M059J (cell line): ENCODE results near the gene MLXIPL. TPM values are rescaled to one million over a fixed set of nuclear protein-coding genes. Genes with fewer than 3 reads are reported as not detected.
"Not testable (repeated sequence)": the region's sequence is repeated elsewhere in the genome, so short reads cannot be mapped to it uniquely, and the experiment has no call there.

Source experiments
- DNase-seq: peaks from one replicate; pipeline ENCODE4 v3.0.0-alpha.2; 2012; ENCODE audit warnings: low read depth
- total RNA-seq: library from RNA; depleted of rRNA; stranded (reverse); fragments of >200 nt; shearing (Covaris generic); gene quantifications from 2 replicates; pipeline ENCODE4 v1.2.3, GENCODE V29; 2014

MLXIPL gene
- total RNA-seq, 1 experiment from 2014 or later = 0.71 TPM

DNA sequence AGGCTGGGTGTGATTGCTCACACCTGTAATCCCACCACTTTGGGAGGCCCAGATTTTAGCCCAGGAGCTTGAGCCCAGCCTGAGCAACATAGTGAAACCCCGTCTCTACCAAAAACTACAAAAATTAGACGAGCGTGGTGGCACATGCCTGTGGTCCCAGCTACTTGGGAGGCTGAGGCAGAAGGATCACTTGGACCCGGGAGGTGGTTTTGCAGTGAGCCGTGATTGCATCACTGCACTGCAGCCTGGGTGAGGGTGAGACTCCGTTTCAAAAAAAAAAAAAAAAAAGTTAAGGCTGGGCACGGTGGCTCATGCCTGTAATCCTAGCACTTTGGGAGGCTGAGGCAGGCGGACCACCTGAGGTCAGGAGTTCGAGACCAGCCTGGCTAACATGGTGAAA is 43.3 kb downstream of the MLXIPL start:
- not testable (repeated sequence) for DNase-seq

DNA sequence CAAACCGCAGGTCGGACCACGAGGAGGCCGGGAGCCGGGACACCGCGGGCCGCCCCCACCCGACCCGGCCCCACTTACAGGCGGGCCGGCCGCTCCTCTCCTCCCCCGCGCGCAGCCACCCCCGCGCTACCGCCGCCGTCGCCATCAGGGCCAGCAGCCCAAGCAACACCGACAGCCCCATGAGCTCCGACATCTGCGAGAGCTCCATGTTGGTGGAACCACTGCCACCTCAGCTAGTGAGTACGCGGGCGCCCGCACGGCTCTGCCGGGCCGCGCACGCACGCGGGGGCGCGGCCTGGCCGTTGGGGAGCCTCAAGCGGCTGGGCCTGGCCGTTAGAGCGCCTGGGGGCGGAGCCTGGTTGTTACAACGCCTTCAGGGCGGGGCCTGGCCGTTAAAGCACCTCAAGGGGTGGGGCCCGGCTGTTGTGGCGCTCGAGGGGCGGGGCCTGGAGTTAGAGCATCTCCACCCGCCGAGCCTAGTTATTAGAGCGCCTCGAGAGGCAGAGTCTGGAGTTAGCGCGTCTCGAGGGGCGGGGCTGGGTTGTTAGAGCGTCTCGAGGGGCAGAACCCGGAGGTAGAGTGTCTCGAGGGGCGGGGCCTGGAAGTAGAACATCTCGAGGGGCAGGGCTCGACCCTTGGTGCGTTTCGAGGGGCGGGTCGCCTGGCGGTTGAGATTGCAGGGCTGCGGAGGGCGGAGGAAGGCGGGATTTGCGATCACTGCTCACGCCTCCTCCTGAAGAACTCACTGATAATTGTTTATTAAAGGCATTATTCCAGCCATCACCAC is 45.8 kb downstream of the MLXIPL start, which contains the start of gene TBL2:
Gene TBL2, minus strand, starts transcription at position 238 of the 787 bp plus-strand sequence. Its CDS starts 30 bp downstream, at position 208.
- DNase-seq = peak; percentile 99

DNA sequence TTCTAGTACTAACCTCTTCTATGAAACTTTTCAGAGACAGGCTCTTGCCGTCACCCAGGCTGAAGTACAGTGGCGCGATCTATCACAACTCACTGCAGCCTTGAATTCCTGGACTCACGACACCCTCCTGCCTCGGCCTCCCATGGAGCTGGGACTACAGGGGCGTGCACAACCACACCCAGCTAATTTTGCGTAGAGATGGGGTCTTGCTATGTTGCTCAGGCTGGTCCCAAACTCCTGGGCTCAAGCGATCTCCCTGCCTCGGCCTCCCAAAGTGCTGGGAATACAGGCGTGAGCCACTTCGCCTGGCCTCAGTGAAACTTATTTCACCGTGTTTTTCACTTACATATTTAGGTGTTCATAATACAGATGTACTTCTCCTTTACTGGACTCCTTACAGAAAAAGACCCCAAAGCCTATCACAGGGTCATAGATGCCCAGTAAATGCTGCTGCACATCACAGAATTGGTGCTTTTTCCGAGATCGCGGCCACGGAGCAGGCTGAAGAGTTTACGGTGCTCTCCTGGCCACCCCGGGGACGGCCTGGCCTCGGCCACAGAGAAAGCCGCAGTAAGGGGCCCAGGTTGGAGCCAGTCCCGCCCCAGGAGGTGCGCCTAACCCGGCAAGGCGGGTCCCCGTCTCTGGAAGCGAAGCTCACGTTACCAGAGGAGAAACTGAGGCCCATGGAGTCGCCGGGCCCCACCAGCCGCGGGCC is 46.5 kb downstream of the MLXIPL start:
- peak; percentile 16 for DNase-seq

DNA sequence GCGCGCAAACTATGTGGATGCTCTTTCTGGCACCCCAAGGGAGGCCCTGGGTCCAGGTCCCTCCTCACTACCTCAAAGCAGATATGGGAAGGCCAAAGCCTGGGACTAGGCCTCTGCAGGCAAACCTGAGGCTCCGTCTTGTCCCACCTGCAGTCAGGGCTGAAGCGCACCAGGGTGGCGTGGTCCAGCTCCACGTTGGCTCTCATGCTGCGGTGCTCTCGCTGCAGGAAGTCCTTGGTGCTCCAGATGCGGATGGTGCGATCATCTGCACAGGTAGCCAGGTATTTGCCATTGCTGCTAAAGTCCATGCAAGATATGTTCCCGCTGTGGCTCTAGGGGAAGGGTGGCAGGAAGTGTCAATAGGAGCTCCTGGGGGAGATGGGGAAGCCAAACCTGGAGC is 50.5 kb downstream of the MLXIPL start:
- no peak for DNase-seq

DNA sequence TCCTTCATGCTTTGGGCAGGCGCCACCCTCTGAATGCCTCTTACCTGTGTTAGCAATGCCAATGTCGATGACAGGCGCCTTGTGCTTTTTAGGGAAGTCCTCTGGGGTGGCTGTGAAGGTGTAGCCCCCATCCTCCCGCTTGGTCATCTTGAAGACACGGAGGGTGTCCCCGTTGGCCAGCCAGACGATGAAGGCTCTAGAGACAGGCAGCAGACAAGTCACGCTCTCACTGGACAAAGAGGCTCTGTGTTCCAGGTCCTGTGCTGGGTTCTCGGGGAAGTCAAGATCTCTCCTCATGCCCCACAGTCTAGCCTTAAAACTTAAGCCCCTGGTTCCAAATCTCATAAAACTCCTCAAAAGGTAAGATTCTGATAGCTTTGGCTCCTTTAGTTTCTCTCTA is 51.0 kb downstream of the MLXIPL start:
- DNase-seq = no peak

DNA sequence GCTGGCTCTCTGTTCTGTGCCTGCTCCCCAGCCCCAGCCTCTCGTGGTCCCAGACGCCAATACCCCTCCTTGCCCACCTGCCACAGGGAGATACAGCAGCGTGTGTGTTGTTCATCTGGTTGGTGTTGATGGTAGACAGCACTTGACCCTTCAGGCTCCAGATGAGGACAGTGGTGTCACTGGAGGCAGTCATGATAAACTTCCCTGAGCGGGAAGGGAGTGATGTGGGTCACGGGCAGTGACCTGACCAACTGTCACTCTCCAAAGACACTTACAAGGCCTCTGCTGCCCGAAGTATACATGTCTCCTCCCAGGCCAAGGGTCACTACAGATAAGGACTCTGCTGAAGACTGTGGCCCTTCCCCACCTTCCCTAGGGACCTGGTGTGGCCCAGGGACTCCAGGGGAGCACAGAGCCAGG is 51.5 kb downstream of the MLXIPL start:
- DNase-seq = no peak

DNA sequence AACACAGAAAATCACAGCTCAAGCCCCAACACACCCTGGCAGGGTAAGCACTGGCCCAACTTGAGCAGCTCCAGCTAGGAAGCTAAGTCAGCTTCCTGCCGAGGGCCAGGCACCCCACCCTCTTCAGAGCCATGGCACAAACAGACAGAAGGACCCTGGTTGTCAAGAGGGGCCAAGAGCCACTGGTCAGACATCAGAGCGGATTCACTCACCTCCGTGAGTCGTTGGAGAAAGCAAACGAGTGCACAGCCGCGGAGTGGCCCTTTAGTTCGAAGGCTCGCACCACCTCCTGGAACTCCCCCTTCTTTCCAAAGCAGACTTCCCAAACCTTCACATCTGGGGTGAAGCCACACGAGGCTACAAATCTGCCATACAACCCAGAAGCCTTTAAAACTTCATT is 53.3 kb downstream of the MLXIPL start:
- no peak for DNase-seq

DNA sequence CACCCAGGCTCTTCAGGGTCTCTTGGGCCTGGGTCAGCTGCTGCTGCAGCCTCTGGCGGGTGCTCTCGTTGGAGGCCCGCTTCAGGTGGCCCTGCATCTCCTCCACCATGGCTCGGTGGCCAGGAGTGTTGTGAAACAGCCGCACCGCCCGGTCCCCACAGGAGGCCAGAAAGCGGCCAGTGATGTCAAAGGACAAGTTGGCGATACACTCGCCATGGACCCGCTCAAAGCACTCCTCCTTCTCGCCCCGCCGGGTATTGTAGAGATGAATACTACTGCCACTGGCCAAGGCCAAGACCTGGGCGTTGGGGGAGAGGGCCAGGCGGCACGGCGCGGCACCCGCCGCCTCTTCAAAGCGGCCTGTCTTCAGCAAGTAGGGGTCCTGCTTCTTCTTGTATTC is 53.8 kb downstream of the MLXIPL start:
- DNase-seq = no peak

DNA sequence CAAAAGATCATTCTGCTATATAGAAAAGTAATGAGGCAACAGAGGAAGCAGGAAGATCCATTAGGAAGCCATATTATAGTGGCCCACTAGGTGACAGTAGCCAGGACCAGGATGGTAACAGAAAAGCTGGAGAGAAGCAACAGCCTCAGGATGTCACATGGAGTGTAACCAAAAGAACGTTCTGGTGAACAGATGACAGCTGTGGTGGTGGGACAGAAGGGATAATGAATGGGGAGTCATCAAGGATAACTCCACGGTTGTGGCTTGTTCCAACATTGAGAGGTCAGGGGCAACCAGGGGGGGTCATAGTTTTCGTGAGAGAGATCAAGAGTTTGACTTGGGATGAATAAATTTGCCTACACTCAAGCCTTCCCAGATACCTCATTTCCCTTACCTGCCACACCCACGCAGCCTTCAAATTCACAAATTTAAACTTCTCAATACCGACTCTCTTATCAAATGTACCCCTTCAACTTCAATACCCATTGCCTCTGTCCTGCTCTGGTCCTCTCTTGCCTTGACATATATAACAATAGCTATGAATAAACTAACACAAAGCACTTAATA is 55.2 kb downstream of the MLXIPL start:
- no peak for DNase-seq

DNA sequence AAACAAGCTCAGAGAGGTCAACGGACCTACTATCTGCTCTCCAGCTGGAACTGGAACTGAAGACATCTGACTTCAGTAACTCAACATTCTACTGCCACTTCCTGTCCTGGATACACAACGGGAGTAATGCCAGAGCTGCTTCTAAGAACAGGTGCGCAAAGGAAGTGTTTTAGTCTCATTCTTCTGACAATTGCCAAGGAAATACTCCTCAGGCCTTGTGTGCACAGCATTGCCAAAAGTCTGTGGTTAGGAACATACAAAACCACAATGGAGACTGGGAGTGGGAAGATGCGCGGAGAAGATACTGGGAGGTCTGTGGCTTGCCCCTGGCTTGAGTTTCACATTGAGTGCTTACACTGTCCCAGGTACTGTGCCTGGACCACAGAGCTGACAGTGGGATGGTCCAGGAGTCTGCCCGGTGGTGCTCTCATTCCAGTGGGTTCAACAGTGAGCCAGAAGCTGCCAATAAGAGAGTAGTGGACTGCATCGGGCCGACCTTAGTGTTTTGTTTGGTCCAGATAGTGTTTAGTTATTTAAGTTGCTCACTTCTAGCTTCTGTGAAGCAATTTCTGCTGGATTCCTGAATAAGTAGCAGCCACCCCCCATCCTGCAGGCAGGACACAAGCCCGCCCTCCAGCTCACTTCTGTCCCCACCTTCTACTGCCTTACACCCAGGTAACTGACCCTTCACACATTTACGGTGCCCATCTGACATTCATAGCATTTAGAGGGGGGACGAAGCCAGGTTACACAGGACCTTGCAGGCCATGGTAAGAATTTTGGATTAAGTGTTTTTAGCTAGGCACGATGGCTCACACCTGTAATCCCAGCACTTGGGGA is 56.3 kb downstream of the MLXIPL start:
- DNase-seq = peak; percentile 80

DNA sequence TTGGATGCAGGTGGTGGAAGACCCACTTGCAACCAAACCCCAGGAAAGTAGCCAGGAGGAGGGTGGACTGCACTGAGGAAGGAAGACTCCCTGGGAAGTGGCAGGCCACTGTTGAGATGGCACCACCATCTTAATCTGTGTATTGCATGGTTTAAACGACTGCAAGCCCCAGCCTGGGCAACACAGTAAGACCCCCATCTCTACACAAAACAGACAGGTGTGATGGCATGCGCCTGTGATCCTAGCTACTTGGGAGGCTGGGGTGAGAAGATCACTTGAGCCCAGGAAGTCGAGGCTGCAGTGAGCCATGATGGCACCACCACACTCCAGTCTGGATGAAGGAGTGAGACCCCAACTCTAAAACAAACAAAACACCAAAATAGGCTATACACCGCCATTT is 57.2 kb downstream of the MLXIPL start:
- no peak for DNase-seq

DNA sequence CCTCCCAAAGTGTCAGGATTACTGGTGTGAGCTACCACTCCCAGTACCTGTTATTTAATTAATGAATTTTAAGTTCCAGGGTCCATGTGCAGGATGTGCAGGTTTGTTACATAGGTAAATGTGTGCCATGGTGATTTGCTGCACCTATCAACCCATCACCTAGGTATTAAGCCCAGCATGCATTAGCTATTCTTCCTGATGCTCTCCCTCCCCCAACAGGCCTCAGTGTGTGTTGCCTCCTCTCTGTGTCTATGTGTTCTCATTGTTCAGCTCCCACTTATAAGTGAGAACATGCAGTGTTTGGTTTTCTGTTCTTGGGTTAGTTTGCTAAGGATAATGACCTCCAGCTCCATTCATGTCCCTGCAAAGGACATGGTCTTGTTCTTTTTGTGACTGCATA is 57.9 kb downstream of the MLXIPL start:
- DNase-seq = not testable (repeated sequence)

DNA sequence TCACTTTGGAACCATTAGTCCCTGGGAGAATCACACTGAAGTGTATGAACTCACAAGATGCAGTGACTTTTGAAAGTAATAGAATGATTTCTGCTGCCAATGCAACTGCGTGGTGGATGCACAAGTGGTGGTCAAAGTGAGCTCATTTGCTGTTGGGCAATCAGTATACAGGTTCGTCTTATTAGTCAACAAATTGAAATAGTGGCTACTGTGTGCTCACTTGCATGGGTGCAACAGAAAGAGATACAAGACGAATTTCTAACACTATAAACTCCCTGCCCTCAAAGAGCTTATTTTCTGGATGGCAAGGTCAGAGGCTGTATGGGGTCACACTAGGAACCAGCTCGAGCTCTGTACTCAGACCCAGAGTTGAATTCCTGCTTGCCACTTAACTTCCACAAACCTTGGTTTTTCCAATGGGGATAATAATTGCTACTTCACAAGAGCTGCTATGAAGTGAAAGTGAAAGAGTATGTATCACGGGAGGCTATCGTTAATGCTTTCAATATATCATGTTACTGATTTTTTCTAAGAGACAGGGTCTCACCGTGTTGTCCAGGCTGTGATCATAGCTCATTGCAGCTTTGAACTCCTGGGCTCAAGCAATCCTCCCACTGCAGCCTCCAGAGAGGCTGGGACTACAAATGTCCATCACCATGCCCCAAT is 58.5 kb downstream of the MLXIPL start:
- peak; percentile 24 for DNase-seq

DNA sequence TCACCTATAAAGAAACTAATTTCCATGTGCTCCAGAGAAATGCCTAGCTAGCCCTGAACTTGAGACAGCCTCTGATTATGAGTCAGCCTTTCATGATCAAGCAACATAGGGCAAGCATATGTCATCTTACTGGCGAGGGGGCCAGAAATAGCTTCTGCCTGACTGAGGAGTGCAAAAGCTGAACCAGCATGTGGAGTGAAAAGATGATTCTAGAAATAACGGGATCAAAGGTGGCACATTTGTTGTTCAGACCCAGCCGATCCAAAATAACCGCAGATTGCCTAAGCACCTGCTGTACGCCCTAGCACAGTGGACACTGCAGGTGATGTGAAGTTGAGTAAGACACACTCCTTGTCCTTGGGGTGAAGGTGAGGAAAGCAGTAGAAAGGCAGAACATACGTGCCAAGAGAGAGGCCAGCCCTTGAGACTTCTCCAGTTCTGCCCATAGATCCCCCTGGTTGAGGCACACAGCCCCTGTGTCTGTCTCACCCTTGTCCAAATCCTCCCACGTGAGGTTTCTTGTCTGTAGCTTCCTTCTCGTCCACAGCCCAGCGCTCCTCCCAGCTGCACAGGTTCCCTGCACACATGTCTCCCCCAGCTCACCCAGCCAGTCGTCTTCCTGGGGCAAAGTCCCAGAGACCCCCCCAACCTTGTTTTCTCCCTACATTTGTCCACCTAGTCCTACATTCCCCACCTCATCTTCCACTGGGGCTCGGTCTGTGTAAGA is 64.0 kb downstream of the MLXIPL start:
- peak; percentile 85 for DNase-seq

DNA sequence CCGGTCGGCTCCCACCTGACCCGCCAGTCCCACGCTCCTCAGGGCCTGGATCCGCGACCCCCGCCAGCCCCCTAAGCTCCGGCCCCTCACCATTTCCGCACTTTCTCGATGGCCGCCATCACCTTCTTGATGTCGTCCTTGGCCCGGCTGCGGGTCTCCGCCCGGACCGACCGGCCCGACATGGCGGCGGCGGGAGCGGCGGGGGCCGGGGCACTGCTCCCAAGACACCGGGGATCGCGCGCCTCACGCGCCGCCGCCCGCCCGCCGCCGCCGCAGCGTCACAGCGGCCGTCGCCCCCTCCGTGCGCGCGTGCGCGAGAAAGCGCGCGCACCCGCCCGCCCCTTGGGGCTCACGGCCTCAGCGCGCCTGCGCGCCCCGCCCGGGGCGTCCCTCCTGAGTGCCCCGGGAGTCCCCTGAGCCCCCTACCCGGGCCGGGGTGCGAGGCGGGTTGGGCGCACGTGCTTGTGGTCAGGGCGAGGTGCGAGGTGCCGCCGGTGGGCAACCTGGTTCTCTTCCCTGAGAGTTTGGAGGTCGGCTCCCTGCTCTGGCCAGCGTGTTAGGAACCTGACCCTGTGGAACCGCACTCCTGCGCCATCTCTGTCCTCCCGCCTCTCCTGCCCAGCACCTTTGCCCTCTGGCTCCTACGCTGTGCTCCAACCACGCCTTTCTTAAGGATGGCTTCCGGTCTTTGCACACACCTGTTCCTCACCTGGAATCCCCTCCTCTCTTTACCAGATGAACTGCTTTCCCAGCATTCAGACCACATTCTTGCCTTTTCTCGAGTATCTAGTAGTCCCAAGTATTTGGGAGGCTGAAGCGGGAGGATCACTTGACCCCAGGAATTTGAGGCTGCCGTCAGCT is 66.7 kb downstream of the MLXIPL start, which contains the start of gene BCL7B:
Gene BCL7B, minus strand, starts transcription at position 294 of the 861 bp plus-strand sequence. Its CDS starts 112 bp downstream, at position 182.
- DNase-seq = peak; percentile 62

DNA sequence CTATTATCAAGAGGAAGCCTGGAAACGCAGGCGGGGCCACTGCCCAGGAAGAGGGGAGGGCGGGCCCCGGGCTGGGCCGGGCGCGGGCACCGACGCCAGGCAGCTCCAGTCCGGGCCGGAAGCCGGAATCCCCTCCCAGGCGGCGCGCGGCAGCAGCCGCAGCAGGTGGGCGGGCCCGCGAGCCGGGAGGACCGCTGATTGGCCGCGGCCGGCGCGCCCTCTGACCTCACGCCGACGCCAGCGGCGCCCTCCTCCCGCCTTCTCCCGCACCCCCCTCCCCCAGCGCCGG is 67.3 kb downstream of the MLXIPL start:
- DNase-seq = peak; percentile 93

DNA sequence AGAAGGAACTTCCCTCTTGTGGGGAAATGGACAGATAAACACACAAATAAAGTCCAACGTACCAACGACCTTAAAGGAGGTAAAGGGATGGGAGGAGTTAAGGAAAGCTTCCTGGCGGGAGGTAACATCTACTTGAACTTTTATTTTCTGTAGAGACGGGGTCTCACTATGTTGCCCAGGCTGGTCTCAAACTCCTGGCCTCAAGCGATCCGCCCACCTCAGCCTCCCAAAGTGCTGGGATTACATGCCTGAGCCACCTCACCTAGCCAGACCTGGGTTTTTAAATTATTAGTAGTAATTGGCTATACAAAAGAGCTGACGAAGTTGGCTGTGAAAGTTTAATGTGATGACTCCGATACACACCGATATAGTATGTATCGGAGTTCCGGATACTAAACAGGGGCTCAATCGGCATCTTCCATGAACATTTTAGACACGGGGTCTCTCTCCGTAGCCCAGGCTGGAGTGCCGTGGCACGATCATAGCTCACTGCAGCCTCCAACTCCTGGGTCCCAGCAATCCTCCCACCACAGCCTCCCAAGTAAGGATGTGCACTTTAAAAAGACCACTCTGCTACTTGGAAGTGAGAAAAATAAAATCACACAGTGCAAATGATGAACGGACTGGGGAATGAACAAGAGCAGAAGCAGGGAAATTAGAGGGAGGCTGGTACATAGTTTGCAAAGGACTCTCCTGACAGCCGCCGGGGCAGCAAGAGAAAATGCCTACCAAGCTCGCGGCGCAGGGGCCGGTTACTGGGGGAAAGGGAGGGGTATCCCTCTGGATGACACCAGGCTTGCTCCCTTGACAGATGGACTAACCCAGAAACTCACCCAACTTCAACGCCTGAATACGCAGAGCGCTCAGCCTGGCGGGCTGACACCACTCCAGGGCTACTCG is 67.9 kb downstream of the MLXIPL start:
- DNase-seq = no peak

DNA sequence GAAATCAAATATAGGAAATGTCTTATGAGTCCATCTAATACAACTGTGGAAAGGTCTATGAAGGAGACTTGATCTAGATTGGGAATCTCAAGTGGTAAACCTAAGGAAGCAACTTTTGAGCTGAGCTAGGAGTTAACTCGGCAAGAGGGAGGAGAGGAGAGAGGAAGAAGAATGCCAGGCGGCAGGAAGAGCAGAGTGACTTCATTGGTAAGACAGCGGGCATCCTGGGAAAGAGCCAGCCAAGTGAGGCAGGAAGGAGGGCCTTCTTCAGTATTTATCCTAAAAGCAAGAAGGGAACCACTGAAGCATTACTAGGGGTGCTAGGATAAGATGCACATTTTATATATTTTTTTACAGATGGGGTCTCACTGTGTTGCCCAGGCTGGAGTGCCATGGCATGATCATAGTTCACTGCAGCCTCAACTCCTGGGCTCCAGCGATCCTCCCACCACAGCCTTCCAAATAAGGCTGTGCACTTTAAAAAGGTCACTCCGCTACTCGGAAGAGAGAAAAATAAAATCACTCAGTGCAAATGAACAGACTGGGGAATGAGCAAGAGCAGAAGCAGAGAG is 68.8 kb downstream of the MLXIPL start:
- DNase-seq = no peak
